ENCODE results near the gene NOP53.
"Not testable (repeated sequence)": the region's sequence is repeated elsewhere in the genome, so short reads cannot be mapped to it uniquely, and the experiment has no call there.

The NOP53 gene

GRCh38 chr19:47777245-47778048, 32.1 kb downstream of the NOP53 start:
- not testable (repeated sequence) for DNase-seq (ENCODE audit: low read depth)

GRCh38 chr19:47778049-47778953, 33.0 kb downstream of the NOP53 start, which contains the start of gene SELENOW:
TSS of gene SELENOW (plus strand) at chr19:47778703. CDS start at chr19:47778786, 83 bp downstream.
- no peak for DNase-seq (ENCODE audit: low read depth)

- no peak for DNase-seq (ENCODE audit: low read depth)
Measured at GRCh38 chr19:47778954-47779351, 33.6 kb downstream of the NOP53 start.

- DNase-seq (ENCODE audit: low read depth): no peak
Measured at GRCh38 chr19:47779524-47780214, 34.3 kb downstream of the NOP53 start.

GRCh38 chr19:47780215-47780551, 34.8 kb downstream of the NOP53 start:
- DNase-seq (ENCODE audit: low read depth): no peak

- no peak for DNase-seq (ENCODE audit: low read depth)
Measured at GRCh38 chr19:47781590-47782262, 36.4 kb downstream of the NOP53 start.

GRCh38 chr19:47786566-47786965, 41.2 kb downstream of the NOP53 start:
- DNase-seq (ENCODE audit: low read depth): no peak

- not testable (repeated sequence) for DNase-seq (ENCODE audit: low read depth)
Measured at GRCh38 chr19:47787307-47787706, 42.0 kb downstream of the NOP53 start.

GRCh38 chr19:47789811-47790210, 44.5 kb downstream of the NOP53 start:
- not testable (repeated sequence) for DNase-seq (ENCODE audit: low read depth)

- DNase-seq (ENCODE audit: low read depth): no peak
Measured at GRCh38 chr19:47790398-47790814, 45.1 kb downstream of the NOP53 start.

- DNase-seq (ENCODE audit: low read depth): no peak
Measured at GRCh38 chr19:47792616-47793015, 47.3 kb downstream of the NOP53 start.

GRCh38 chr19:47794526-47794925, 49.2 kb downstream of the NOP53 start:
- DNase-seq (ENCODE audit: low read depth): no peak

- DNase-seq (ENCODE audit: low read depth): no peak
Measured at GRCh38 chr19:47796785-47797184, 51.4 kb downstream of the NOP53 start.

- no peak for DNase-seq (ENCODE audit: low read depth)
Measured at GRCh38 chr19:47797996-47798903, 52.9 kb downstream of the NOP53 start.

- no peak for DNase-seq (ENCODE audit: low read depth)
Measured at GRCh38 chr19:47798904-47799266, 53.5 kb downstream of the NOP53 start.

GRCh38 chr19:47801270-47801669, 55.9 kb downstream of the NOP53 start:
- no peak for DNase-seq (ENCODE audit: low read depth)

- DNase-seq (ENCODE audit: low read depth): no peak
Measured at GRCh38 chr19:47802521-47803043, 57.2 kb downstream of the NOP53 start.

GRCh38 chr19:47803148-47803547, 57.8 kb downstream of the NOP53 start:
- not testable (repeated sequence) for DNase-seq (ENCODE audit: low read depth)

GRCh38 chr19:47803671-47804070, 58.3 kb downstream of the NOP53 start:
- DNase-seq (ENCODE audit: low read depth): not testable (repeated sequence)

GRCh38 chr19:47804451-47804850, 59.1 kb downstream of the NOP53 start, which contains the start of gene TPRX1:
TSS of gene TPRX1 (minus strand) at chr19:47804551. CDS start at chr19:47804539, 12 bp downstream.
- not testable (repeated sequence) for DNase-seq (ENCODE audit: low read depth)
